Mononuclear cell (primary cell): ENCODE measurements around the gene EHBP1L1. TPM values are rescaled to one million over a fixed set of nuclear protein-coding genes. Genes with fewer than 3 reads are reported as not detected.
"Not testable (repeated sequence)": the region's sequence is repeated elsewhere in the genome, so short reads cannot be mapped to it uniquely, and the experiment has no call there.

Experiments
- H3K27me3 ChIP-seq: 2 replicates; pipeline ENCODE4 v1.6.0; 2011; ENCODE audit warnings: low read length, control low read depth; ENCODE audit not compliant: insufficient read depth
- H3K4me1 ChIP-seq: 2 replicates; pipeline ENCODE4 v1.5.1; 2011; ENCODE audit warnings: mild to moderate bottlenecking, low read length, control low read depth; ENCODE audit not compliant: insufficient read depth
- H3K4me3 ChIP-seq: 2 replicates; pipeline ENCODE4 v1.5.1; 2011; ENCODE audit warnings: mild to moderate bottlenecking, low read length, moderate library complexity
- H3K9me3 ChIP-seq: 2 replicates; pipeline ENCODE4 v1.5.1; 2011; ENCODE audit warnings: low read depth, mild to moderate bottlenecking, control low read depth, low read length
- total RNA-seq: library from RNA; depleted of rRNA; stranded (reverse); fragments of >200 nt; gene quantifications from one replicate; pipeline ENCODE4 v1.2.3, GENCODE V29; 2012

EHBP1L1 gene
- total RNA-seq, 1 donor: 79.1 TPM

DNA sequence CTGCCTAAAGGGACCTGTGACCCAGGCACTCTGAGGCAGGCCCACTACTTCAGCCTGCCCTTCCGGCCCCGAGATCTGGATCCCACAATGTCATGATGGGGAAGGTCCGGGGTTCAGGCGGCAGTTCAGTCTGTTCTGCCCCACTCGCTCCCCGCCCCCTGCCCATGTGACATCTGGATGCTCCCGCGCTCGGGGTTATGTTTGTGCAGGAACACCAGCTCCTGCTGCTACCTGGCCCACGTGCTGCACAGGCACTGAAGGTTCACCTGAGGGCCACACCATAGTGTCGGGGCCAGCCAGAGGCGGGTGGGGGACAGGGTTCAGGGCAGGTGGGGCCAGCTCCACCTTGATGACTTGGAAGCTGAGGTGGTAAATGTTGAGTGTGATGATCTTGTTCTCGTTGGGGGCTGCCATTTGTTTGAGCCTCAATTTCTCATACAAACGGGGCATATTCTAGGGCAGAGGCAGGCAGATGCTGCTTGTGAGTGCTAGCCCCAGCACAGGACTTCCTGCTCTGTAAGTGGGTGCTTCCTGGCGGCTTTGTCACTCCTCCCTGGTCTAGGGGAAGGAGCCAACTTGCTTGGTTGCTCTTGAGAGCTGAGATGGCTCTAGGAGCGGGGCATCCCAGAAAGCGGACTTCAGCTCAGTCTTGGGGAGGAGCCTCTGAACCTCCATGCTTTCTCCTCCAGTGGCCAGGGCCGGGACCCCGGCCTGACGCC, 57.7 kb downstream of the EHBP1L1 start:
- Histone ChIP-seq H3K9me3 (no peaks in the 10 kb centered on the region), H3K27me3 (no peaks in the 10 kb centered on the region), H3K4me3 (no peak overlapping the region), H3K4me1 (peaks cover 28% of the 10 kb centered on the region)

DNA sequence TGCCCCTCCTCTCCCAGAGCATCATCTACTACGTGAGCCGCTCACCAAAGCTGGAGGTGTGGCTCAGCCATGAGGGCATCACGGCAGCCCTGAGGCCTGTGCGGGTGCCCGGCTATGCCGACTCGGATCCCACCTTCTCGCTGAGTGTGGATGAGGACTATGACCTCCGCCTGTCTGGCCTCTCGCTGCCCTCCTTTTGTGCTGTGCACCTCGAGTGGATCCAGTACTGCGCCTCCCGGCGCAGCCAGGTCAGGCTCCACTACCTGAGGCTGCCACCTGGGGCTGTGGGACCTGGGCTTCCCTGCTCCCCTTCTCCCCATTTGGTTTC, 58.2 kb downstream of the EHBP1L1 start:
- peaks cover 34% of the 10 kb centered on the region for H3K4me1 ChIP-seq
- H3K27me3 ChIP-seq: no peaks in the 10 kb centered on the region
- no peak overlapping the region for H3K4me3 ChIP-seq
- H3K9me3 ChIP-seq: no peaks in the 10 kb centered on the region

DNA sequence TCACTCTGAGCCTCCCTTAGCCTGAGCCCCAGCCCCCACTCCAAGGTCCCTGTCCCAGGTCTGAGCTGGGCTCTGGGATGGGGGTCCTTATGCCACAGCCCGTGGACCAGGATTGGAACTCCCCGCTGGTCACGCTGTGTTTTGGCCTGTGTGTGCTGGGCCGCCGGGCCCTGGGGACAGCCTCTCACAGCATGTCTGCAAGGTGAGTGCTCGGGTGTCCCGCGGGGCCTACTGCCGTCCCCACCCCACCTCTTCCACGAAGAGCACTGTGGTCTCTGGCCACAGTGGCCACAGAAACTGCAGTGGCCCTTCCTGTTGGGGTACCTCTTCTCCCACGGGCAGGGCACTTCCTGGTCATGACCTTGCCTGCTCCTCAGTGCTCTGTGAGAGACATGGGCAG, 58.6 kb downstream of the EHBP1L1 start:
- no peaks in the 10 kb centered on the region for H3K9me3 ChIP-seq
- H3K4me1 ChIP-seq: peaks cover 37% of the 10 kb centered on the region
- H3K27me3 ChIP-seq: no peaks in the 10 kb centered on the region
- no peak overlapping the region for H3K4me3 ChIP-seq

DNA sequence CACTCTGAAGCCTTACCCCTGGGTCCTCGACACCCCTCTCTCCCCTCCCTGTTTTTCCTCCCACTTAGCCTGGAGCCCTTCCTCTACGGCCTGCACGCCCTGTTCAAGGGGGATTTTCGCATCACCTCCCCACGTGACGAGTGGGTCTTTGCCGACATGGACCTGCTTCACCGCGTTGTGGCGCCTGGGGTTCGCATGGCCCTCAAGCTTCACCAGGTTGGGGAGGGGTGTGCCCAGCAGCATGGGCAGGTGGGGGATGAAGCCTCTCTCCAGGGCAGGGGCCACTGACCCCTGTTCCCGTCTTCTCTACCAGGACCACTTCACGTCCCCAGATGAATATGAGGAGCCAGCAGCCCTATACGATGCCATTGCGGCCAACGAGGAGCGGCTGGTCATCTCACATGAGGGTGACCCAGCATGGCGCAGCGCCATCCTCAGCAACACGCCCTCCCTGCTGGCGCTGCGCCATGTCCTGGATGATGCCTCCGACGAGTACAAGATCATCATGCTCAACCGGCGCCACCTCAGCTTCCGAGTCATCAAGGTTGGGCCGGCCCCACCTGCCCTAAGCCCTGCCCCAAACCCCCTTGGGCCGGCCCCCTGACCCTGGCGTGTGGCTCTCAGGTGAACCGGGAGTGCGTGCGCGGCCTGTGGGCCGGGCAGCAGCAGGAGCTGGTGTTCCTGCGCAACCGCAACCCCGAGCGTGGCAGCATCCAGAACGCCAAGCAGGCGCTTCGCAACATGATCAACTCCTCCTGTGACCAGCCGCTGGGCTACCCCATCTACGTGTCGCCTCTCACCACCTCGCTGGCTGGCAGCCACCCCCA, 59.3 kb downstream of the EHBP1L1 start:
- peaks cover 43% of the 10 kb centered on the region for H3K4me1 ChIP-seq
- H3K27me3 ChIP-seq: no peaks in the 10 kb centered on the region
- H3K4me3 ChIP-seq: no peak overlapping the region

DNA sequence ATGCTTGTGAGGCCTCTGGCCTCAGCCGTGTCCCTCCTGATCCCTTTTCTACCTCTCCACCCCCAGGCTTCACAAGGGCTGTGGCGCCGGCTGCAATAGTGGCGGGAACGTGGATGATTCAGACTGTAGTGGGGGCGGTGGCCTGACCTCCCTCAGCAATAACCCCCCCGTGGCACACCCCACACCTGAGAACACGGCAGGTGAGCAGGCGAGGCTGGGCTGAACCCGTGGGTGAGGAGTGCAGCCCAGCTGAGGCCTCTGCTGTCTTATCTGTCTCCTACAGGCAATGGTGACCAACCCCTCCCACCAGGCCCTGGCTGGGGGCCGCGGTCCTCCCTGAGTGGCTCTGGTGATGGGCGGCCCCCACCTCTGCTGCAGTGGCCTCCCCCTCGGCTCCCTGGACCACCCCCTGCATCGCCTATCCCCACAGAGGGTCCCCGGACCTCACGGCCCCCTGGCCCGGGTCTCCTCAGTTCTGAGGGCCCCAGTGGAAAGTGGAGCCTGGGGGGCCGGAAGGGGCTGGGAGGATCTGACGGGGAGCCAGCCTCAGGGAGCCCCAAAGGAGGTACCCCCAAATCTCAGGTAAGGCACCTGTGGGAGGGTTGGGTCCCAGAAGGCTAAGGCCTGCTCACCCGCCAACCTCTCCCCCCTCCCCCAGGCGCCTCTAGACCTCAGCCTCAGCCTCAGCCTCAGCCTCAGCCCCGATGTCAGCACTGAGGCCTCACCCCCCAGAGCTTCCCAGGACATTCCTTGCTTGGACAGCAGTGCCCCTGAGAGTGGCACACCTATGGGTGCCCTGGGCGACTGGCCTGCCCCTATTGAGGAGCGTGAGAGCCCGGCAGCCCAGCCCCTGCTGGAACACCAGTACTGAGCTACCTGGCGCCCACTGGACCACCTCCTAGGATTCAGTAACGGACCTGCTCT, 60.5 kb downstream of the EHBP1L1 start:
- H3K27me3 ChIP-seq: no peaks in the 10 kb centered on the region
- no peaks in the 10 kb centered on the region for H3K9me3 ChIP-seq
- peaks cover 56% of the 10 kb centered on the region for H3K4me1 ChIP-seq
- no peak overlapping the region for H3K4me3 ChIP-seq

More for the DNA sequence above, 59.3 kb downstream of the EHBP1L1 start:
- no peaks in the 10 kb centered on the region for H3K9me3 ChIP-seq

DNA sequence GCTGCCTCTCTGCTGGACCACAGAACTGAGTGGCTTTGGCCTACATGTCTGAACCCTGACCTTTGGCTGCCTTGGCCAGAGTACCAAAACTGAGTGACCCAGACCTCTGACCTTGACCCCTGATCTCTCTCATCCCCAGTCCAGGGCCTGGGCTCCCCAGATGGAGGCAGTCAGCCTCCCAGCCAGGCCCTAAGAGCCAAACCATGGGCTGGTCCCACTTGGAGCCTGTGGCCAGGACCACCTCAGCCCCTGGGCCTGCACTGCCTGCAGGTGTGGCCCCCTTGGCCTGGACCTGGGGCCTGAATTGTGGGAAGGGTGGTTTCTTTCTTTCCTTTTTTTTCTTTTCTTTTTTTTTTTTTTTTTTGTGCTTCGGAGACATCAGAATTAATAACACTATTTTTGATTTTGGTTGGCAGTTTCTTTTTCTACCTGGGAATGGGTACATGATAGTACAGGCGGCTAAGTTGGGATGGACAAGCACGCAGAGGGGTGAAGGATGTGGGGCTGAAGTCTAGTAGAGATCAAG, 61.2 kb downstream of the EHBP1L1 start:
- peaks cover 63% of the 10 kb centered on the region for H3K4me1 ChIP-seq
- no peaks in the 10 kb centered on the region for H3K9me3 ChIP-seq
- H3K4me3 ChIP-seq: no peak overlapping the region
- H3K27me3 ChIP-seq: no peaks in the 10 kb centered on the region

DNA sequence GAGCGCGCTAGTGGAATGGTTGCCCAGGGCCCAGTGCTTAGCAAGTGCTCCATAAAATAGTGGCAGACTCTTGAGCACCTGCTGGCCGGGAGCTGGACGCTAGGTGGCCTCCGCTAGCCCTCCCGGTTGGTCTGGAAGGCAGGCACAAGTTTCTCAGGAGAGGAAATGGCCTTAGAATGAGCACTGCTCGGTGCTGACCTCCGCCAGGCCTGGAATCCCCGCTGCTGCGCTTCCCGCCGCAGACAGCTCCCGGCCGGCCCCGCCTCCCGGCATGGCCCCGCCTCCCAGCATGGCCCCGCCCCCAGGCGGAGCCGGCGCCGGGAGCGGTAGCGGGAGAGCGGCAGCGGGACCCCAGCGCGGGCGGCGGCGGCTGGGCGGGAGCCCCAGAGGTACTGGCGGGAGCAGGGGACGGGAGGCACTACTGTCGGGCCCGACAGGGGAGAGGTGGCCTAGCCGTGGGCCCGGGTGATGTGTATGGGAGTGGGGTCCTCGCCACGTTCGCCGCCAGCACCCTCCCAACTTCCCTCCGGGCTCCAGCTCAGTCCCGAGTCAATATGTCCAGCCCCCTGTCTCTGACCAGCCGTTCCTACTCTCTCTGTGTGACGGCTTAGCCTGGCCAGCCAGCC, 62.1 kb downstream of the EHBP1L1 start, which contains the start of gene SIPA1:
TSS of gene SIPA1 (plus strand) at position 308 of the 626 bp plus-strand sequence. CDS start 2,821 bp downstream, outside the sequence.
- Histone ChIP-seq H3K27me3 (no peaks in the 10 kb centered on the region), H3K4me3 (peak within 1 kb of the TSS; percentile 92), H3K9me3 (no peaks in the 10 kb centered on the region), H3K4me1 (peaks cover 71% of the 10 kb centered on the region)

DNA sequence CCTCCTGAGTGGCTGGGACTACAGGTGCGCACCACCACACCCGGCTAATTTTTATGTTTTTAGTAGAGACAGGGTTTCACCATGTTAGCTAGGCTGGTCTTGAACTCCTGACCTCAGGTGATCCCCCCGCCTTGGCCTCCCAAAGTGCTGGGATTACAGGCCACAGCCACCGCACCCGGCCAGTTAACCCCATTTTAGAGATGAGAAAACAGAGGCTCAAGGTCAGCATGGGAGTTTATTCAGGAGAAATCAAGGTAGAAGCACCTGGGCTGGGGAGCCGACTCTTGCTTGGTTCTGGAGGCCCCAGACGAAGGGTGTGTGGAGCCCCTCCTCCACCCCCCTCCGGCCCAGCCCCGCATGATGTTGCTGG, 63.4 kb downstream of the EHBP1L1 start:
- H3K27me3 ChIP-seq: not testable (repeated sequence)

DNA sequence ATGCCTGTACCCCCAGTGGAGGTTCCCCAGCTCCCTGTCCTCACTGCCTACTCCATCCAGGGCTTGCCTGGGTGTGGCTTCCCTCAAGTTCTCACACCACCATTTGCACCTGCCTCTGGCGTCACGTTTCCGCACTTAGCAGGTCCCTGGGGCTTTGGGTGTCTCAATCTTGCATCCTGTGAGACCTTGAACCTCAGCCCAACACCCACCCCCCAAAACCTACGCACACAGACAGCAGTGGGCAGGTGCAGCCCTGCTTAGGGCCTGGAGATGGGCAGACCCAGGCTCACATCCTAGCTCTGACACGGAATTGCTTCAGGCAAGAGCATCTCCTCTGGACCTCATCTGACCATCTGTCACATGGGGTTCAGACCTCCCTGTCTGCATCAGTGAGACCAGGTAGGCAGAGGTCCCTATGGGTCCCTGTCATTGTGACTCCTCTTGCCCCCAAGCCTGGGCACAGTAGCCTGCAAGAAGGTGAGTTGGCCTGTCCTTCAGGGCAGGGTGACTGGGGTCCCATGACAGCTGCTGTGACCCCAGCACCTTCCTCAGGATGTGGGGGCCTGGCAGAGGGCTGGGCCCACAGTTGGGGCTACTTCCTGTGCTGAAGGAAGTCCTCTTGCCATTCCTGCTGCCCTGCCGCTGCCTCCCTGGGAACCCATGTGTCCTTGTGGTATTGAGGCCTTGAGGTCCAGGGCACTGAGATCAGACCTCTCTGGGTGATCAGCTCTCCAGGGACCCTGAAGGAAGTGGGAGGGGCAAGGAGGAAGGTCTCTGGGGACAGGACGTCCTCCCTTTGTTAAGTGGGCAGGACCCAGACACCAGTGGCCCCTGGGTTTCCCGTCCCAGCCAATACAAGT, 64.0 kb downstream of the EHBP1L1 start:
- Histone ChIP-seq H3K27me3 (no peaks in the 10 kb centered on the region), H3K9me3 (no peaks in the 10 kb centered on the region), H3K4me3 (peak overlapping the region; percentile 55), H3K4me1 (peaks cover 68% of the 10 kb centered on the region)

More for the DNA sequence above, 63.4 kb downstream of the EHBP1L1 start:
- Histone ChIP-seq H3K4me1 (peaks cover 72% of the 10 kb centered on the region), H3K4me3 (peak overlapping the region; percentile 92)
- H3K9me3 ChIP-seq: not testable (repeated sequence)

DNA sequence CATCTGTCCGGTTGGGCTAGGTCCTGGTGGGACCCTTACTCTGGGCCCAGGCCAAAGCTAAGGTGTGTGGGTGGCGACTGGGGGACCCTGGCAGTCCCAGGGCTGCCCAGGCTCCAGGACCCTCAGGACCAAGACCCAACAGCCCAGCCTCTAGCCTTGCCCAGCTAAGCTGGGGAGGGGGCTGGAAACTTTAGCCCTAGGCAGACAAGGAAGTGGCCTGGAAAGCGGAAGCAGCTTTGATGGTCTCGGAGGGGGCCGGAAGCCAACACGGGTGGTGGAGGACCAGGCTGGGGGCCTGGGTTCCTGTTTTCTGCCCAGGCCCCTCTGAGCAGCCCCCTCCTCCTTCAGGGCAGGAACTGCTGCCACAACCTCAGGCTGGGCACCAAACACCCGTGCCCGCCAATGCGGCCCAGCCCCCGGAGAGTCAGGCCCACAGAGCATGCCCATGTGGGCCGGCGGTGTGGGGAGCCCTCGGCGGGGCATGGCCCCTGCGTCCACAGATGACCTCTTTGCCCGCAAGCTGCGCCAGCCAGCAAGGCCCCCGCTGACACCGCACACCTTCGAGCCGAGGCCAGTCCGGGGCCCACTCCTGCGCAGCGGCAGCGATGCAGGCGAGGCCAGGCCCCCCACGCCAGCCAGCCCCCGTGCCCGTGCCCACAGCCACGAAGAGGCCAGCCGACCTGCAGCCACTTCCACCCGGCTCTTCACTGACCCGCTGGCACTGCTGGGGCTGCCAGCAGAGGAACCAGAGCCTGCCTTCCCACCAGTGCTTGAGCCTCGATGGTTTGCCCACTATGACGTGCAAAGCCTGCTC, 64.8 kb downstream of the EHBP1L1 start:
- Histone ChIP-seq H3K9me3 (no peaks in the 10 kb centered on the region), H3K4me3 (peak overlapping the region; percentile 55), H3K27me3 (no peaks in the 10 kb centered on the region), H3K4me1 (peaks cover 68% of the 10 kb centered on the region)

DNA sequence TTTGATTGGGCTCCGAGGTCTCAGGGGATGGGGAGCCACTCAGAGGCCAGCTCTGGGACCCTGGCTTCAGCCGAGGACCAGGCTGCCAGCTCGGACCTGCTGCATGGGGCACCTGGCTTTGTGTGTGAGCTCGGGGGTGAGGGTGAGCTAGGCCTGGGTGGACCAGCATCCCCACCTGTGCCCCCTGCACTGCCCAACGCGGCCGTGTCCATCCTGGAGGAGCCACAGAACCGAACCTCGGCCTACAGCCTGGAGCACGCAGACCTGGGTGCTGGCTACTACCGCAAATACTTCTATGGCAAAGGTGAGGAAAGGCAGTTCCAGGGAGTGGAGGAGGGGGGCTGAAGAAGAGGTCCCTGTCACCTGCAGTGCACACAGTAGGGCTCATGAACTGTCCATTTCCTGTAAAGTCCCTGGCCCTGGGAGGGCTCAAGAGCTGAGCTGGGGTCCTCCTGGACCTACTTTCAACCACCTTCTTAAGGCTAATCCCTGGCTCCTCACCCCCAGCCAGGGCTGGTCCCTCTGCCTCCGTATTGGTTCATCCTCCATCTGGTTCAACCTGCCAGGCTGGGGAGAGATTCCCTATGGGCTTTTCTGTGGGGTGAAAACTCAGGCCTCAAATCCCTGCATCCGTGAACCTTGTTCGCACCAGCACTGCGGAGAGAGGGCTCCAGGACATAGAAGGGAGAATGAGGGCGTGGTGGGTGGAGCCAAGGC, 65.6 kb downstream of the EHBP1L1 start:
- H3K27me3 ChIP-seq: no peaks in the 10 kb centered on the region
- peaks cover 68% of the 10 kb centered on the region for H3K4me1 ChIP-seq
- H3K4me3 ChIP-seq: peak overlapping the region; percentile 55
- no peaks in the 10 kb centered on the region for H3K9me3 ChIP-seq
